ENCODE data around the gene OCA2.

DNA sequence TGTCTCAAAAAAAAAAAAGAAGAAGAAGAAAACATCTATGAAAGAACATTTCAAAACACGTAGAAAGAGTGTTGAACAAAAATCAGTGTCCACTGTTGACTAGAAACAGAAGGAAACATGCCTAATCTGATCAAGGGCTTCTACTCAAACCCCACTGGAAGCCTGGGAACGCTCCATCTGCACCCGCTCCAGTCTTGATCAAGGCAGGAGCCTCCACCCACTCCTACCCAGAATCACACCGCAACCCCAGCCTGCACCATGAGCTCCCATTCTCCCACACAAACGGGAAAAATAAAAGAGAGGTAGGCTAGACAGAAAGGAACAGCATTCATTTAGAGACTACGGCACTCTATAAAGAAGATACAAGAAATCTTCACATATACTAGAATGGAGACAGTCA lies 40.9 kb upstream of the OCA2 start:
- TF ChIP-seq, protein P1, sequence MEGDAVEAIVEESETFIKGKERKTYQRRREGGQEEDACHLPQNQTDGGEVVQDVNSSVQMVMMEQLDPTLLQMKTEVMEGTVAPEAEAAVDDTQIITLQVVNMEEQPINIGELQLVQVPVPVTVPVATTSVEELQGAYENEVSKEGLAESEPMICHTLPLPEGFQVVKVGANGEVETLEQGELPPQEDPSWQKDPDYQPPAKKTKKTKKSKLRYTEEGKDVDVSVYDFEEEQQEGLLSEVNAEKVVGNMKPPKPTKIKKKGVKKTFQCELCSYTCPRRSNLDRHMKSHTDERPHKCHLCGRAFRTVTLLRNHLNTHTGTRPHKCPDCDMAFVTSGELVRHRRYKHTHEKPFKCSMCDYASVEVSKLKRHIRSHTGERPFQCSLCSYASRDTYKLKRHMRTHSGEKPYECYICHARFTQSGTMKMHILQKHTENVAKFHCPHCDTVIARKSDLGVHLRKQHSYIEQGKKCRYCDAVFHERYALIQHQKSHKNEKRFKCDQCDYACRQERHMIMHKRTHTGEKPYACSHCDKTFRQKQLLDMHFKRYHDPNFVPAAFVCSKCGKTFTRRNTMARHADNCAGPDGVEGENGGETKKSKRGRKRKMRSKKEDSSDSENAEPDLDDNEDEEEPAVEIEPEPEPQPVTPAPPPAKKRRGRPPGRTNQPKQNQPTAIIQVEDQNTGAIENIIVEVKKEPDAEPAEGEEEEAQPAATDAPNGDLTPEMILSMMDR (IDR thresholded peaks at IDR 0.05; ENCODE audit: low read length): no peak
- no peak for TF ChIP-seq EZH2 (optimal IDR thresholded peaks at IDR 0.05; ENCODE audit: low read depth, low read length)
- no peak for TF ChIP-seq EZH2phosphoT487 (IDR thresholded peaks at IDR 0.05; ENCODE audit: low read length)
